K562 (cell line): ENCODE data around the gene PLEKHA8. TPM values are rescaled to one million over a fixed set of nuclear protein-coding genes. Genes with fewer than 3 reads are reported as not detected.

ENCODE experiments used
- ADNP ChIP-seq: fragments of 200-800 bp; sonication (Bioruptor generic); IDR thresholded peaks from 2 replicates; pipeline ENCODE4 v1.6.1; 2016; ENCODE audit warnings: missing genetic modification characterization, missing compliant biosample characterization
- CBFB ChIP-seq: sonication (generic); formaldehyde crosslinking; IDR thresholded peaks from 2 replicates; pipeline ENCODE4 v1.4.0; 2020; ENCODE audit warnings: mild to moderate bottlenecking, missing genetic modification reagents
- CBX3 ChIP-seq, 2 experiments: IDR thresholded peaks; 1 replicate in 1 of 2; 2 replicates in 1 of 2; pipeline ENCODE4 v1.6.1; 2012; ENCODE audit warnings: inconsistent platforms in 2 of 2, low read length in 2 of 2, borderline replicate concordance in 1 of 2, control low read depth in 1 of 2
- IRF2 ChIP-seq: sonication (generic); formaldehyde crosslinking; IDR thresholded peaks from 2 replicates; pipeline ENCODE4 v1.8.1; 2022; ENCODE audit warnings: mild to moderate bottlenecking, missing genetic modification reagents
- RERE ChIP-seq: sonication (generic); formaldehyde crosslinking; IDR thresholded peaks from 2 replicates; pipeline ENCODE4 v1.8.0; 2023; ENCODE audit warnings: missing genetic modification reagents, mild to moderate bottlenecking, borderline replicate concordance
- STAT5B ChIP-seq: fragments of 250-450 bp; sonication (Bioruptor Pico); IDR thresholded peaks from 2 replicates; pipeline ENCODE4 v1.8.0; 2021; ENCODE audit warnings: mild to moderate bottlenecking, inconsistent platforms
- ZNF124 ChIP-seq: sonication (generic); formaldehyde crosslinking; IDR thresholded peaks from 2 replicates; pipeline ENCODE4 v1.8.1; 2022; ENCODE audit warnings: missing genetic modification reagents
- polyA plus RNA-seq, 8 experiments: library from polyadenylated mRNA; depleted of rRNA in 4 of 8; stranded (reverse) in 5 of 8; unstranded in 3 of 8; fragments of >200 nt; fragmentation: Nextera tagmentation in 2 of 8; fragmentation: Illumina TruSeq in 1 of 8; extraction: Ambion mirVana in 2 of 8; extraction: Trizol in 1 of 8; gene quantifications; 2 replicates each; pipeline versions ENCODE4 v1.2.1 to v1.2.3, GENCODE V29; 2011 to 2014; ENCODE audit warnings: inconsistent platforms in 1 of 8, missing spikeins in 1 of 8
- total RNA-seq, 7 experiments: library from RNA; depleted of rRNA in 6 of 7; stranded (reverse); fragments of >200 nt in 6 of 7; fragmentation: Illumina TruSeq in 2 of 7; extraction: Trizol in 2 of 7; gene quantifications; 2 replicates each; pipeline versions ENCODE4 v1.2.1 to v1.2.3, GENCODE V29; 2011 to 2021; ENCODE audit warnings: low replicate concordance in 1 of 7

The PLEKHA8 gene
- total and polyA plus RNA-seq, 9 of the 15 experiments (the other 6 are each of a cell fraction or from before 2014, with no cell fraction given): 3.2 to 16.3 (median 11.8) TPM

GRCh38 chr7:30115709-30116297, 87.6 kb downstream of the PLEKHA8 start (continued):
- no peak for TF ChIP-seq RERE
- 0 out of 2 replicates have a peak, but pooled peaks have one; percentile 23 for TF ChIP-seq ADNP
- TF ChIP-seq CBX3 (IDR thresholded peaks at IDR 0.05; ENCODE audit: borderline replicate concordance in 1 of 2, low read length in 2 of 2): peak in 1 of 2 experiments; percentile 60; a peak in 1 of 3 replicates
- TF ChIP-seq IRF2 (CRISPR knock-in tag): peak; percentile 16; the same call in 1 of the 2 replicates
- TF ChIP-seq STAT5B (CRISPR knock-in tag): no peak
- TF ChIP-seq ZNF124 (CRISPR knock-in tag): no peak
- 0 out of 2 replicates have a peak, but pooled peaks have one; percentile 35 for TF ChIP-seq CBFB (CRISPR knock-in tag)
